ENCODE results near the gene RPGRIP1L. TPM values are rescaled to one million over a fixed set of nuclear protein-coding genes. Genes with fewer than 3 reads are reported as not detected.

The RPGRIP1L gene
- total RNA-seq, 1 experiment from 2014 or later: 20.6 TPM

- no peak overlapping the region for H3K4me3 ChIP-seq
- DNase-seq: no peak
- no peaks in the 10 kb centered on the region for H3K9me3 ChIP-seq
- no peaks in the 10 kb centered on the region for H3K27me3 ChIP-seq
- peaks cover 70% of the 10 kb centered on the region for H3K36me3 ChIP-seq
These were observed 22.3 kb downstream of the RPGRIP1L start for GRCh38 chr16:53681354-53681753.

GRCh38 chr16:53680756-53681155, 22.9 kb downstream of the RPGRIP1L start:
- H3K9me3 ChIP-seq: no peaks in the 10 kb centered on the region
- H3K4me3 ChIP-seq: no peak overlapping the region
- no peak for DNase-seq
- peaks cover 64% of the 10 kb centered on the region for H3K36me3 ChIP-seq
- no peaks in the 10 kb centered on the region for H3K27me3 ChIP-seq

DNA sequence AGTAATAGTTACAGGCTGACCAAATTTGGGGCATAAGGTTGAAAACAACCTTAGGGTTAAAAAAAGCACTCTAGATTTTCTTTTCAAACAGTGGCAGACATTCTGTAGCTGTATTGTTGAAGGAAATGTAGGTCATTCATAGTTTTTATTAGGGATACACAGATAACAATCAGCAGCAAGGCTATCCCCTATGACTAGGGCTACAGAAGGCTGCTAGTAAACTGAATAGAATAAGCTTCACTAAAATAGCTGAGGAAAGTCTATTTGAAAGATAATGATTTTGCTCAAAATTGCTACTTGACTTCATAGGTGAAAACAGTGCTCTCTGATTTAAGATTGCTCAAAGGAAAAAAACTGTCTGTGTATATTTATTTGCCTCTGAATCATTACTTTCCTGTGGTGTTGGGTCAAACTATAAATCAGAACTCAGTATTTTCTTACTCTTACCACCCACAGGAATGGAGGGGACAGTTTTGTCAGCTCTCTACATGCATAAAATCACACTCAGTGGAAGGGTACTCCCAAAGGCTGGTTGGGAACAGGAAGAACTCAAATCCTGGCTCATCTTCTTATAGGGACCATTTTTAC, 24.8 kb downstream of the RPGRIP1L start:
- Histone ChIP-seq H3K36me3 (peaks cover 50% of the 10 kb centered on the region), H3K4me3 (no peak overlapping the region), H3K27me3 (no peaks in the 10 kb centered on the region), H3K9me3 (no peaks in the 10 kb centered on the region)
- DNase-seq: no peak

GRCh38 chr16:53678155-53678554, 25.5 kb downstream of the RPGRIP1L start:
- Histone ChIP-seq H3K4me3 (no peak overlapping the region), H3K36me3 (peaks cover 45% of the 10 kb centered on the region), H3K9me3 (no peaks in the 10 kb centered on the region), H3K27me3 (no peaks in the 10 kb centered on the region)
- no peak for DNase-seq

DNA sequence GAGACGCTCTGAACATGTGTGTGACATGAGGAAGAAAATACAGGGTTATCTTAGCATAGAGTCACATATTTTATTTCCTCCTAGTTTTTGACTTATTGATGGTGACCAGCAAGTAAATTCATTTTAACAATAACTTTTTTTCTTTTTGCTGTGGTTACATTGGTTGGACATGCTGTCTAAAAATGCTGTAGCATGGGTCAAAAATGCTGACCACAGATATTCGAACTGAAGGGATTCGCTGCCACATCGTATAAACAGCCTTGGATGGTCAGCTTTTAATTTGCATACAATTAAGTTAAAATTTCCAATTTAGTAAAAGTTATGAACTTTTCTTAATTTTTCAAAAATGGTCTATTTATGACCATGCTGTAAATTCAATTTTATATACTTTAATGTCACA, 30.5 kb downstream of the RPGRIP1L start:
- no peaks in the 10 kb centered on the region for H3K27me3 ChIP-seq
- DNase-seq: no peak

DNA sequence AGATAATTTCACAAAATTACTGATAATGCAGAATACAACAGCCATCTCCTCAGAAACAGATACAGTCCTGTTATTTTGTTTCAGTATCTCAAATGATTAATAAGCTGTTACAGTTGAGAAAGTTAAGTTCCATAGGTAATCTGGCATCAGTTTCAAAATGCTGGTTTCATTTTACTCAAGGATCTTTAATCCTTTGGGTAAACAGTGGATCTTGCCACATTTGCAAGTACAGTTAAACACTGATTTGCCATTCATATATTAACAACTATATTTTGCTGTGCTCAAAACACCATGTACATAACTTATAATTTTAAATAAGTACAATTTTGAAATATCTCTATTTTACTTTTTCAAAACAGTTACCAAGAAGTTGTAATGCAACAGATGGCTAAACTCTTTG, 31.2 kb downstream of the RPGRIP1L start:
- H3K36me3 ChIP-seq: peaks cover 22% of the 10 kb centered on the region
- no peaks in the 10 kb centered on the region for H3K27me3 ChIP-seq
- no peak overlapping the region for H3K4me3 ChIP-seq
- no peak for DNase-seq
- H3K9me3 ChIP-seq: no peaks in the 10 kb centered on the region

More for the DNA sequence above, 30.5 kb downstream of the RPGRIP1L start:
- no peaks in the 10 kb centered on the region for H3K9me3 ChIP-seq
- H3K36me3 ChIP-seq: peaks cover 26% of the 10 kb centered on the region
- H3K4me3 ChIP-seq: no peak overlapping the region

DNA sequence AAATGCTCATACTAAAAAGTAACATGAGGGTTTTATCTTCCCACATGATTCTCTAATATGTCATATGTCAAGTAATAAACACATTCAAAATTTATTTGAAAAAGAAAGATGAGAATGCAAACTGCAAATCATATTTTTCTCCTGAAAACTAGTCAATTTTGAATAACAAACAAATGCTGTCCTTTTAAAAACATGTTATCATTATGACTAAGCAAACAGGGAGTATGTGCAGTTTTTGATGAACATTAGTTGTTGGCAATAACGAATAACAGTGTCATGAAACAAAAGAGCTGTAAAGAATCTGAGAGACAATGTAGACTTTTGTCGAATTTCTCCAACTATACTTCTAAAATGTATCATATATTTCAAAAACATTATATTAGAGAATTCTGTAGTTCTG, 34.8 kb downstream of the RPGRIP1L start:
- Histone ChIP-seq H3K4me3 (no peak overlapping the region), H3K36me3 (peaks cover 16% of the 10 kb centered on the region), H3K27me3 (no peaks in the 10 kb centered on the region), H3K9me3 (no peaks in the 10 kb centered on the region)
- no peak for DNase-seq

- Histone ChIP-seq H3K4me3 (no peak overlapping the region), H3K27me3 (no peaks in the 10 kb centered on the region), H3K9me3 (no peaks in the 10 kb centered on the region), H3K36me3 (peaks cover 12% of the 10 kb centered on the region)
- no peak for DNase-seq
These were observed 36.8 kb downstream of the RPGRIP1L start for GRCh38 chr16:53666786-53667415.

DNA sequence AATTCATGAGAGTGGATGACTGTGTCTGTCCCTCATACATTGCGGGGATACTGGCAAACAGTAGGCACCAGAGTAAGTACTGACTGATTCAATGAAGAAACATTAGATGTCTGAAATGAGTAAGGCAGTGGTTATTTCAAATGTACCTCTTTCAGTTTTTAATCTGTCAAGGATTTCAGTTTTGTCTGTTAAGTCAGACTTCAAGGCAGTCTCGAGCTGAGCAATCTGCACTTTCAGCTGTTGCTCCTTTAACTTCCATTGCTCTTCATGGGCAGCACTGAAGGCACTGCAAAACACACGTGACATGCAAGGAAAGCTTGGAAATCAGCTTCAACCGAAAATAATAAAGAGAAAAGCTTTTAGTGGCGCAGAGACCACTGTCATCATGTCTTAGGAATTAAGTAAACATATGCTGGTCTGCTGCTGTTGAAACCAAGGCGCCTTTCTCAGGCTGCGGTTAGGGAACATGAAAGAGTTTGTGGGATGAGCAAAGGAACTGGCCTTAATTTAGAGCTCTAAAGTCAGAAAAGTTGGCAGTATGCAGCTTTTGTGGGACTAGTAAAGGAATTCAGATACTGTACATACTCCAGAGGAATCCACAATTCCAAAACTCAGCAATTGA, 38.8 kb downstream of the RPGRIP1L start:
- Histone ChIP-seq H3K27me3 (no peaks in the 10 kb centered on the region), H3K36me3 (peaks cover 11% of the 10 kb centered on the region), H3K9me3 (no peaks in the 10 kb centered on the region), H3K4me3 (peak overlapping the region; percentile 16)
- peak; percentile 98 for DNase-seq

DNA sequence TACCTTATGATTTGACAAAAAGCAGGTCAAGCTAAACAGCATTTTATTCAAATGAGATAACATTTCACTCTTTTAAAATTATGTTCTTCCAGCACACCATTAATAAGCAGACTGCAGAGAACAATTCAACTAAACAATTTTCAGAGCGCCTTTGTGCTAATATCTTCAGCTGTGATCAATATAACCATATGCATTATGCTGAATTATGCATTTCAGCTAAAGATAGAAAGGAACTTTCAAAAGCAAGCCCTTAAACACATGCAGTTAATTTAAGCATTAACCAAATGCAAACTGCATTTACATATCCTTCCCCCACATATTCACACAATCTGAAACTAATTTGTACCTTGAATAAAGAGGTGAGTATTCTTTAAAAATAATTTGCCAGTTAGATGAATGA, 41.6 kb downstream of the RPGRIP1L start:
- no peak for DNase-seq
- Histone ChIP-seq H3K36me3 (peaks cover 30% of the 10 kb centered on the region), H3K9me3 (no peaks in the 10 kb centered on the region), H3K27me3 (no peaks in the 10 kb centered on the region), H3K4me3 (no peak overlapping the region)

DNA sequence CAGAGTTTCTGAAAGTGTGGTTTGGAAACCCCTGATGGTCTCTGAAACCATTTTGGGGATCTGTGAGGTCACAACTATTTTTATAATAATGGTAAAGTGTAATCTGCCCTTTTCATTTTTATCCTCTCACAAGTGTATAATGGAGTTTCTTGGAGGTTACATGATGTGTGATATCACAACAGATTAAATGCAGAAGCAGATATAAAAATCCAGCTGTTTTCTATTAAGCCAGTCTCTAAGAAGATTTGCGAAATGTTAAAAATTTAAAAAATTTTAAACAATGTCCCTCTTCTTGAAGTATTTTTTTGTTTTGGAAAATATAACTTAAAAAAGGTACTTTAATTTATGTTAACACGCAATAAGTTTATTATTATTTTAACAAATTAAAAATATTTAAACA, 48.7 kb downstream of the RPGRIP1L start:
- H3K27me3 ChIP-seq: no peaks in the 10 kb centered on the region
- H3K9me3 ChIP-seq: no peaks in the 10 kb centered on the region
- peaks cover 75% of the 10 kb centered on the region for H3K36me3 ChIP-seq
- H3K4me3 ChIP-seq: no peak overlapping the region
- DNase-seq: no peak

GRCh38 chr16:53651357-53651756, 52.3 kb downstream of the RPGRIP1L start:
- peaks cover 81% of the 10 kb centered on the region for H3K36me3 ChIP-seq
- H3K27me3 ChIP-seq: no peaks in the 10 kb centered on the region
- H3K9me3 ChIP-seq: no peaks in the 10 kb centered on the region
- no peak for DNase-seq
- H3K4me3 ChIP-seq: no peak overlapping the region

DNA sequence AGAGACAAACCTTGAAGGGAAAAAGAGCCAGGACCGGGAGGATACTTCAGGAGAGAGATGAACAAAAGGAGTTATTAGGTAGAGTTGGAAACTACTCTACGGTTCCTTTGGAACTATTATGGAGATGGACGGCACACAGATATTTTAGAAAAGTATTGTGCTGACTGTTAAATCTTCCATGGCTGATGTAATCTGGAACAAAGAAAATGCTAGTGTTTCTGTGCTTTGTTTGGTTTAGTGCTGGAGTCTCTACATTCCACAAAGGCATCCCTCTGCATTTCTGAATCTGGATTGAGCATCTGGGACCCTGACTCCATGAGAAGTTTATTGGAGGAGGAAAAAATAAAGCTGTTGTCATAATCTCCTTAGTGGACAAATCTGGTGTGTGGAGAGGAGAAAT, 57.2 kb downstream of the RPGRIP1L start:
- no peak for DNase-seq
- H3K4me3 ChIP-seq: no peak overlapping the region
- peaks cover 27% of the 10 kb centered on the region for H3K9me3 ChIP-seq
- H3K36me3 ChIP-seq: peaks cover 75% of the 10 kb centered on the region
- no peaks in the 10 kb centered on the region for H3K27me3 ChIP-seq

DNA sequence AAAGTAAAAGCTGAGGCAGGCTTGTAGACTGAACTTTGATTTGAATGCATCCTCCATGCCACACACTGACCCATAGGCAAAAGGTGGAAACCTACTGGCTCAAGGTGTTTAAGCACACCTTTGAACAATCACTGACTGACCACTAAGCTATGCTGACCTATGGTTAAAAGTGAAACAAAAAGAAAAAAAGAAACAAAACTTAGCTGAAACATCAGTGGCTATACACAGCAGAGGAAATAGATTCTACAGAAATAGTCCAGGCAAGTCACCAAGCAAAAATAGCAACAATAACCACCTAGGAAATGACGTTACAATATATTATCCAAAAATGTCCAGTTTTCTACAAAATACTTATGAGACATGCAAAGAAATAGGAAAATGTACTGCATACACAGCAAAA, 60.2 kb downstream of the RPGRIP1L start:
- no peaks in the 10 kb centered on the region for H3K27me3 ChIP-seq
- H3K36me3 ChIP-seq: peaks cover 68% of the 10 kb centered on the region
- DNase-seq: no peak
- no peak overlapping the region for H3K4me3 ChIP-seq
- H3K9me3 ChIP-seq: peaks cover 27% of the 10 kb centered on the region

DNA sequence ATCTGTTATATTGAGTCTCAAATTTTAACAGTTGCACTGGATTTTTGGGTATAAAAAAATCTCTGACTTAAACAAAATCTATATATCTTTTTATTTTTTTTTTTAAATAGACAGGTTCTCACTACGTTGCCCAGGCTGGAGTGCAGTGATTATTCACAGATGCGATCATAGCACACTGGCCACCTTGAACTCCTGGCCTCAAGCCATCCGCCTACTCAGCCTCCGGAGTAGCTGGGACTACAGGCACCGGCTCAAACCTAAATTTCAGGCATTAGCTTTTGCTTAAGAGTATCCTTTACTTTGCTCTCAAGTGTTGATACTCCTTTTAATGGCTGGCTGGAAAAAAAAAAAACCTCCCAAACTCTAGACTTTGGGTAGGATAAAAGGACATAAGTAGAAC, 61.6 kb downstream of the RPGRIP1L start:
- Histone ChIP-seq H3K4me3 (no peak overlapping the region), H3K36me3 (peaks cover 64% of the 10 kb centered on the region), H3K9me3 (peaks cover 27% of the 10 kb centered on the region), H3K27me3 (no peaks in the 10 kb centered on the region)
- no peak for DNase-seq

DNA sequence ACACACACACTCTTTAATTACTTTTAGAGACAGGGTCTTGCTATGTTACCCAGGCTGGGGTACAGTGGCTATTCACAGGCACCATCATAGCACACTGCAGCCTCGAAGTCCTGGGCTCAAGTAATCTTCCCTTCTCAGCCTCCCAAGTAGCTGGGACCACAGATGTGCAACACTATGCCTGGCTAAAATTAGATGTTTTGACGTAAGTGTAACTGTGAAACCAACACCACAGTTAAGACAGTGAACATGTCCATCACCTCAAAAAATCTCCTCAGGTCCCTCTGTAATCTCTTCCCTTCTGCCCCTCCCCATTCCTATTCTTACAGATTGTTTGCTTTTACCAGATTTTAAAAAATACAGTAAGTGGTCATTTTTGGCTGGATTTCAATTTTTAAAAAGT, 66.7 kb downstream of the RPGRIP1L start:
- no peaks in the 10 kb centered on the region for H3K27me3 ChIP-seq

GRCh38 chr16:53632526-53632925, 71.1 kb downstream of the RPGRIP1L start:
- Histone ChIP-seq H3K9me3 (no peaks in the 10 kb centered on the region), H3K4me3 (no peak overlapping the region), H3K36me3 (peaks cover 44% of the 10 kb centered on the region), H3K27me3 (no peaks in the 10 kb centered on the region)
- DNase-seq: no peak

More for the DNA sequence above, 66.7 kb downstream of the RPGRIP1L start:
- DNase-seq: no peak
- no peak overlapping the region for H3K4me3 ChIP-seq
- no peaks in the 10 kb centered on the region for H3K9me3 ChIP-seq
- peaks cover 53% of the 10 kb centered on the region for H3K36me3 ChIP-seq

All from MG63 (cell line).